GM21576 (cell line): ENCODE data around the gene FXYD5.
"Not testable (repeated sequence)": the region's sequence is repeated elsewhere in the genome, so short reads cannot be mapped to it uniquely, and the experiment has no call there.

Experiments
- ATAC-seq: cut with Tn5 transposase; IDR thresholded peaks from one replicate; pipeline ENCODE4 v1.9.1; 2021; ENCODE audit warnings: mild to moderate bottlenecking, moderate library complexity; ENCODE audit not compliant: unreplicated experiment

Gene FXYD5

GRCh38 chr19:35136977-35137702 is 17.4 kb upstream of the FXYD5 start:
- ATAC-seq: no peak

- no peak for ATAC-seq
Measured at GRCh38 chr19:35138305-35138892, 16.1 kb upstream of the FXYD5 start, which contains the start of gene FXYD1. Gene FXYD1, plus strand, starts transcription at chr19:35138824. Its CDS starts 1,256 bp downstream, at chr19:35140080.

GRCh38 chr19:35140207-35140961 is 14.2 kb upstream of the FXYD5 start:
- no peak for ATAC-seq

GRCh38 chr19:35140962-35141836 is 13.3 kb upstream of the FXYD5 start:
- peak; percentile 52 for ATAC-seq

- no peak for ATAC-seq
Measured at GRCh38 chr19:35141837-35142605, 12.5 kb upstream of the FXYD5 start.

- ATAC-seq: no peak
Measured at GRCh38 chr19:35142606-35143230, 11.8 kb upstream of the FXYD5 start.

GRCh38 chr19:35143231-35143715 is 11.3 kb upstream of the FXYD5 start, which contains the start of gene FXYD7:
Gene FXYD7, plus strand, starts transcription at chr19:35143255. Its CDS starts 79 bp downstream, at chr19:35143334.
- no peak for ATAC-seq

- no peak for ATAC-seq
Measured at GRCh38 chr19:35143818-35144217, 10.7 kb upstream of the FXYD5 start.

- no peak for ATAC-seq
Measured at GRCh38 chr19:35144259-35144599, 10.3 kb upstream of the FXYD5 start.

GRCh38 chr19:35144600-35145436 is 9.7 kb upstream of the FXYD5 start:
- no peak for ATAC-seq

GRCh38 chr19:35146746-35147459 is 7.6 kb upstream of the FXYD5 start:
- ATAC-seq: no peak

GRCh38 chr19:35149463-35149862 is 5.1 kb upstream of the FXYD5 start:
- ATAC-seq: no peak

- ATAC-seq: no peak
Measured at GRCh38 chr19:35150445-35150844, 4.1 kb upstream of the FXYD5 start.

GRCh38 chr19:35151273-35152065 is 3.1 kb upstream of the FXYD5 start:
- ATAC-seq: no peak

GRCh38 chr19:35153129-35153522 is 1.4 kb upstream of the FXYD5 start:
- ATAC-seq: not testable (repeated sequence)

GRCh38 chr19:35153701-35154524 is 622 bp upstream of the FXYD5 start:
- ATAC-seq: no peak
